PC-9 (cell line): ENCODE results near the gene GPHN.

Experiments
- EZH2 ChIP-seq: fragments of 200-600 bp; sonication (generic); IDR thresholded peaks from 2 replicates; pipeline ENCODE4 v1.8.0; 2017; ENCODE audit warnings: antibody characterized with exemption, low read depth
- TF ChIP-seq, protein P1 (sequence below): fragments of 200-600 bp; sonication (generic); conservative IDR thresholded peaks from 2 replicates; pipeline ENCODE4 v1.6.1; 2017; ENCODE audit warnings: mixed run types, antibody characterized with exemption, mild to moderate bottlenecking, moderate library complexity

DNA sequence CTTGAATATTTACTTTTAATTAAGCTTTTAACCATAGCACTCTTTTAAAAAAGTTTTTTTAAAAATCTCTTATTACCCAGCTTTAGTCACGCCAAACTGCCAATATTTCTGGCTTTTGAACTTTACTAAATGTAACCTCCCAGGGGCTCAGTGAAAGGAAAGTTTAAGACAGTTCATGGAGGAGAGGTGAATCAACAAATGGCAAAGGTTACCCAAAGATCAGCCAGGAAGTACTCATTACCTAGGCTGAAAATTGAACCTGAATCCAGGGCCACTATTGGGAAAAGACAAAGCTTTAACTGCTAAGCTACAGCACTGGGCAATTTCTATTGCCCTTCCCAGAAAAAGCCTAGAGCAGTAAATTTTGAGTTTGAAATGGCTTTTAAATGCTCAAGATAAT lies 282.2 kb downstream of the GPHN start:
- TF ChIP-seq, protein P1, sequence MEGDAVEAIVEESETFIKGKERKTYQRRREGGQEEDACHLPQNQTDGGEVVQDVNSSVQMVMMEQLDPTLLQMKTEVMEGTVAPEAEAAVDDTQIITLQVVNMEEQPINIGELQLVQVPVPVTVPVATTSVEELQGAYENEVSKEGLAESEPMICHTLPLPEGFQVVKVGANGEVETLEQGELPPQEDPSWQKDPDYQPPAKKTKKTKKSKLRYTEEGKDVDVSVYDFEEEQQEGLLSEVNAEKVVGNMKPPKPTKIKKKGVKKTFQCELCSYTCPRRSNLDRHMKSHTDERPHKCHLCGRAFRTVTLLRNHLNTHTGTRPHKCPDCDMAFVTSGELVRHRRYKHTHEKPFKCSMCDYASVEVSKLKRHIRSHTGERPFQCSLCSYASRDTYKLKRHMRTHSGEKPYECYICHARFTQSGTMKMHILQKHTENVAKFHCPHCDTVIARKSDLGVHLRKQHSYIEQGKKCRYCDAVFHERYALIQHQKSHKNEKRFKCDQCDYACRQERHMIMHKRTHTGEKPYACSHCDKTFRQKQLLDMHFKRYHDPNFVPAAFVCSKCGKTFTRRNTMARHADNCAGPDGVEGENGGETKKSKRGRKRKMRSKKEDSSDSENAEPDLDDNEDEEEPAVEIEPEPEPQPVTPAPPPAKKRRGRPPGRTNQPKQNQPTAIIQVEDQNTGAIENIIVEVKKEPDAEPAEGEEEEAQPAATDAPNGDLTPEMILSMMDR = no peak
- no peak for TF ChIP-seq EZH2
